22Rv1 (cell line): ENCODE measurements around the gene EMC9.

Experiments
- ZFX ChIP-seq: fragments of 450-650 bp; IDR thresholded peaks from 2 replicates; pipeline ENCODE4 v1.6.1; 2017; ENCODE audit warnings: antibody characterized with exemption, borderline replicate concordance
- TF ChIP-seq, protein P1 (sequence below): fragments of 450-650 bp; IDR thresholded peaks from 2 replicates; pipeline ENCODE4 v1.5.1; 2017; ENCODE audit warnings: mild to moderate bottlenecking

- TF ChIP-seq, protein P1, sequence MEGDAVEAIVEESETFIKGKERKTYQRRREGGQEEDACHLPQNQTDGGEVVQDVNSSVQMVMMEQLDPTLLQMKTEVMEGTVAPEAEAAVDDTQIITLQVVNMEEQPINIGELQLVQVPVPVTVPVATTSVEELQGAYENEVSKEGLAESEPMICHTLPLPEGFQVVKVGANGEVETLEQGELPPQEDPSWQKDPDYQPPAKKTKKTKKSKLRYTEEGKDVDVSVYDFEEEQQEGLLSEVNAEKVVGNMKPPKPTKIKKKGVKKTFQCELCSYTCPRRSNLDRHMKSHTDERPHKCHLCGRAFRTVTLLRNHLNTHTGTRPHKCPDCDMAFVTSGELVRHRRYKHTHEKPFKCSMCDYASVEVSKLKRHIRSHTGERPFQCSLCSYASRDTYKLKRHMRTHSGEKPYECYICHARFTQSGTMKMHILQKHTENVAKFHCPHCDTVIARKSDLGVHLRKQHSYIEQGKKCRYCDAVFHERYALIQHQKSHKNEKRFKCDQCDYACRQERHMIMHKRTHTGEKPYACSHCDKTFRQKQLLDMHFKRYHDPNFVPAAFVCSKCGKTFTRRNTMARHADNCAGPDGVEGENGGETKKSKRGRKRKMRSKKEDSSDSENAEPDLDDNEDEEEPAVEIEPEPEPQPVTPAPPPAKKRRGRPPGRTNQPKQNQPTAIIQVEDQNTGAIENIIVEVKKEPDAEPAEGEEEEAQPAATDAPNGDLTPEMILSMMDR = no peak
- TF ChIP-seq ZFX = no peak
These were observed 49.3 kb downstream of the EMC9 start for GRCh38 chr14:24092110-24092504.
